HepG2 (cell line): ENCODE results near the gene CHD2. TPM values are rescaled to one million over a fixed set of nuclear protein-coding genes. Genes with fewer than 3 reads are reported as not detected.

ENCODE experiments used
- ASH2L ChIP-seq: fragments of 300-600, 200-600 bp; sonication (generic); IDR thresholded peaks from 2 replicates; pipeline ENCODE4 v1.7.0; 2017; ENCODE audit warnings: low read depth, mild to moderate bottlenecking, moderate library complexity, mixed read lengths, low read length; ENCODE audit not compliant: insufficient read length
- CC2D1A ChIP-seq: sonication (generic); formaldehyde crosslinking; IDR thresholded peaks from 2 replicates; pipeline ENCODE4 v1.8.1; 2023; ENCODE audit warnings: mild to moderate bottlenecking, missing genetic modification reagents
- GZF1 ChIP-seq: sonication (generic); formaldehyde crosslinking; IDR thresholded peaks from 2 replicates; pipeline ENCODE4 v1.5.1; 2020; ENCODE audit warnings: mild to moderate bottlenecking, missing genetic modification reagents
- HNRNPUL1 ChIP-seq: fragments of 200-400 bp; formaldehyde crosslinking; IDR thresholded peaks from 2 replicates; pipeline ENCODE4 v1.6.1; 2017; ENCODE audit warnings: low read depth, mild to moderate bottlenecking, low read length, moderate library complexity
- JUNB ChIP-seq: sonication (generic); formaldehyde crosslinking; IDR thresholded peaks from 2 replicates; pipeline ENCODE4 v1.8.0; 2022; ENCODE audit warnings: missing genetic modification reagents, mild to moderate bottlenecking, borderline replicate concordance
- KMT2A ChIP-seq: sonication (generic); formaldehyde crosslinking; IDR thresholded peaks from 2 replicates; pipeline ENCODE4 v1.4.0; 2020; ENCODE audit warnings: missing genetic modification reagents
- MEF2D ChIP-seq: sonication (generic); formaldehyde crosslinking; IDR thresholded peaks from 2 replicates; pipeline ENCODE4 v1.5.1; 2020; ENCODE audit warnings: mild to moderate bottlenecking, missing genetic modification reagents
- NCOA5 ChIP-seq: sonication (generic); formaldehyde crosslinking; IDR thresholded peaks from 2 replicates; pipeline ENCODE4 v1.4.0; 2020; ENCODE audit warnings: missing genetic modification reagents
- NKX3-1 ChIP-seq: sonication (generic); formaldehyde crosslinking; IDR thresholded peaks from 2 replicates; pipeline ENCODE4 v1.5.0; 2020; ENCODE audit warnings: missing genetic modification reagents
- SOX5 ChIP-seq: IDR thresholded peaks from 2 replicates; pipeline ENCODE4 v1.6.1; 2016; ENCODE audit warnings: borderline replicate concordance
- ZMAT3 ChIP-seq: sonication (generic); formaldehyde crosslinking; conservative IDR thresholded peaks from 2 replicates; pipeline ENCODE4 v1.7.0; 2021; ENCODE audit warnings: missing genetic modification reagents
- ZNF225 ChIP-seq: sonication (generic); formaldehyde crosslinking; IDR thresholded peaks from 2 replicates; pipeline ENCODE4 v1.4.0; 2020; ENCODE audit warnings: mild to moderate bottlenecking, missing genetic modification reagents
- ZNF33A ChIP-seq: sonication (generic); formaldehyde crosslinking; IDR thresholded peaks from 2 replicates; pipeline ENCODE4 v1.5.1; 2020; ENCODE audit warnings: missing genetic modification reagents, mild to moderate bottlenecking, moderate library complexity, borderline replicate concordance
- polyA plus RNA-seq, 8 experiments: library from polyadenylated mRNA; depleted of rRNA in 3 of 8; stranded (reverse) in 7 of 8; unstranded in 1 of 8; fragments of >200 nt; fragmentation: Illumina TruSeq in 4 of 8; extraction: Trizol in 4 of 8; gene quantifications; 2 replicates each; pipeline versions ENCODE4 v1.2.1 to v1.2.3, GENCODE V29; 2011 to 2016; ENCODE audit warnings: low read depth in 4 of 8, missing spikeins in 1 of 8, mixed read lengths in 1 of 8; ENCODE audit not compliant: insufficient read depth in 1 of 8
- total RNA-seq, 5 experiments: library from RNA; depleted of rRNA; stranded (reverse); fragments of >200 nt; fragmentation: Illumina TruSeq; extraction: Trizol; gene quantifications; 2 replicates each; pipeline ENCODE4 v1.2.3, GENCODE V29; 2016; ENCODE audit warnings: low read depth in 1 of 5
- TF ChIP-seq, protein P1 (sequence below): sonication (generic); formaldehyde crosslinking; IDR thresholded peaks from 2 replicates; pipeline ENCODE4 v1.4.0; 2020; ENCODE audit warnings: mild to moderate bottlenecking, missing genetic modification reagents
- TF ChIP-seq, protein P2 (sequence below): IDR thresholded peaks from 2 replicates; pipeline ENCODE4 v1.6.1; 2012; ENCODE audit warnings: low read depth, low read length, improper control_type of control experiment
- TF ChIP-seq, protein P3 (sequence below): sonication (generic); formaldehyde crosslinking; conservative IDR thresholded peaks from 2 replicates; pipeline ENCODE4 v1.8.0; 2022; ENCODE audit warnings: low read depth, missing genetic modification reagents
- TF ChIP-seq, protein P4 (sequence below): sonication (generic); formaldehyde crosslinking; IDR thresholded peaks from 2 replicates; pipeline ENCODE4 v1.4.0; 2020; ENCODE audit warnings: missing genetic modification reagents, borderline replicate concordance
- TF ChIP-seq, protein P5 (sequence below): fragments of 450-650 bp; IDR thresholded peaks from 2 replicates; pipeline ENCODE4 v1.6.1; 2017; ENCODE audit warnings: mild to moderate bottlenecking

Gene CHD2
- total and polyA plus RNA-seq, 2 of the 13 experiments (the other 11 are each of a cell fraction or from before 2014, with no cell fraction given), result 54.0 to 54.1 TPM

DNA sequence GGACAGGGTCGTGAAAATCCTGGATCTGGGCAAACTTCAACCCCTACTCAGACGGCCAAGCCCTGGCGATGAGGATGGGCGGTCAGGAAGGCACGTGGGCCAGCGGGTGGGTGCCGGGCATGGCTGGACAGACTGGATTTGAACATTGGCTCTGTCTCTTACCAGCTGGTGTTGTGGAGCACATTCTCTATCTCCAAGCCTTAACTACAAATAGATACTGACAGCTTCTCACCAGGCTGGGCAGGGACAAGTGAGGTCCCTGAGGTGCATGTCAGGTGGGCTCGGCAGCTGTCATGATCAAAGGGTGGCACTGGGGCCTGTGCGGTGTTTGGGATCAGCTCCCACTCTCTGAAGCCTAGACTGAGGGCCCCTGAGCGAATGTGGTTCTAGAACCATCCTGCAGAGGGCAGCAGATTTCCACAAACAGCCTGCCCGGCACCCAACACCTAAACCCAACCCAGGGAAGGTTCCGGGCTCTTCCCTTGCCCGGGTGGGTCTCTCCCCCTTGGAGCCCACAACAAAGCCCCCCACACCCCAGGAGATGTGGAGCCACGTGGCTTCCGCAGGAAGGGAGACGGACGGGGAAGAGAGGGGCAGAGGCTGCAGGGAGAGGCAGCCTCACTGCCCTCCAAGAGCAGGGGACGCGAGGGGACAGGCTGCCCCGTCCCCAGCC is 130.4 kb downstream of the CHD2 start (continued):
- TF ChIP-seq, protein P1, sequence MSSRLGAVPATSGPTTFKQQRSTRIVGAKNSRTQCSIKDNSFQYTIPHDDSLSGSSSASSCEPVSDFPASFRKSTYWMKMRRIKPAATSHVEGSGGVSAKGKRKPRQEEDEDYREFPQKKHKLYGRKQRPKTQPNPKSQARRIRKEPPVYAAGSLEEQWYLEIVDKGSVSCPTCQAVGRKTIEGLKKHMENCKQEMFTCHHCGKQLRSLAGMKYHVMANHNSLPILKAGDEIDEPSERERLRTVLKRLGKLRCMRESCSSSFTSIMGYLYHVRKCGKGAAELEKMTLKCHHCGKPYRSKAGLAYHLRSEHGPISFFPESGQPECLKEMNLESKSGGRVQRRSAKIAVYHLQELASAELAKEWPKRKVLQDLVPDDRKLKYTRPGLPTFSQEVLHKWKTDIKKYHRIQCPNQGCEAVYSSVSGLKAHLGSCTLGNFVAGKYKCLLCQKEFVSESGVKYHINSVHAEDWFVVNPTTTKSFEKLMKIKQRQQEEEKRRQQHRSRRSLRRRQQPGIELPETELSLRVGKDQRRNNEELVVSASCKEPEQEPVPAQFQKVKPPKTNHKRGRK (CRISPR knock-in tag), result no peak
- TF ChIP-seq, protein P2, sequence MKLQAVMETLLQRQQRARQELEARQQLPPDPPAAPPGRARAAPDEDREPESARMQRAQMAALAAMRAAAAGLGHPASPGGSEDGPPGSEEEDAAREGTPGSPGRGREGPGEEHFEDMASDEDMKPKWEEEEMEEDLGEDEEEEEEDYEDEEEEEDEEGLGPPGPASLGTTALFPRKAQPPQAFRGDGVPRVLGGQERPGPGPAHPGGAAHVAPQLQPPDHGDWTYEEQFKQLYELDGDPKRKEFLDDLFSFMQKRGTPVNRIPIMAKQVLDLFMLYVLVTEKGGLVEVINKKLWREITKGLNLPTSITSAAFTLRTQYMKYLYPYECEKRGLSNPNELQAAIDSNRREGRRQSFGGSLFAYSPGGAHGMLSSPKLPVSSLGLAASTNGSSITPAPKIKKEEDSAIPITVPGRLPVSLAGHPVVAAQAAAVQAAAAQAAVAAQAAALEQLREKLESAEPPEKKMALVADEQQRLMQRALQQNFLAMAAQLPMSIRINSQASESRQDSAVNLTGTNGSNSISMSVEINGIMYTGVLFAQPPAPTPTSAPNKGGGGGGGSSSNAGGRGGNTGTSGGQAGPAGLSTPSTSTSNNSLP, result no peak
- no peak for TF ChIP-seq KMT2A (CRISPR knock-in tag)
- no peak for TF ChIP-seq ASH2L
- no peak for TF ChIP-seq HNRNPUL1
- TF ChIP-seq ZNF225 (CRISPR knock-in tag), result no peak
- TF ChIP-seq, protein P3, sequence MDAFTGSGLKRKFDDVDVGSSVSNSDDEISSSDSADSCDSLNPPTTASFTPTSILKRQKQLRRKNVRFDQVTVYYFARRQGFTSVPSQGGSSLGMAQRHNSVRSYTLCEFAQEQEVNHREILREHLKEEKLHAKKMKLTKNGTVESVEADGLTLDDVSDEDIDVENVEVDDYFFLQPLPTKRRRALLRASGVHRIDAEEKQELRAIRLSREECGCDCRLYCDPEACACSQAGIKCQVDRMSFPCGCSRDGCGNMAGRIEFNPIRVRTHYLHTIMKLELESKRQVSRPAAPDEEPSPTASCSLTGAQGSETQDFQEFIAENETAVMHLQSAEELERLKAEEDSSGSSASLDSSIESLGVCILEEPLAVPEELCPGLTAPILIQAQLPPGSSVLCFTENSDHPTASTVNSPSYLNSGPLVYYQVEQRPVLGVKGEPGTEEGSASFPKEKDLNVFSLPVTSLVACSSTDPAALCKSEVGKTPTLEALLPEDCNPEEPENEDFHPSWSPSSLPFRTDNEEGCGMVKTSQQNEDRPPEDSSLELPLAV (CRISPR knock-in tag), result no peak
- TF ChIP-seq, protein P4, sequence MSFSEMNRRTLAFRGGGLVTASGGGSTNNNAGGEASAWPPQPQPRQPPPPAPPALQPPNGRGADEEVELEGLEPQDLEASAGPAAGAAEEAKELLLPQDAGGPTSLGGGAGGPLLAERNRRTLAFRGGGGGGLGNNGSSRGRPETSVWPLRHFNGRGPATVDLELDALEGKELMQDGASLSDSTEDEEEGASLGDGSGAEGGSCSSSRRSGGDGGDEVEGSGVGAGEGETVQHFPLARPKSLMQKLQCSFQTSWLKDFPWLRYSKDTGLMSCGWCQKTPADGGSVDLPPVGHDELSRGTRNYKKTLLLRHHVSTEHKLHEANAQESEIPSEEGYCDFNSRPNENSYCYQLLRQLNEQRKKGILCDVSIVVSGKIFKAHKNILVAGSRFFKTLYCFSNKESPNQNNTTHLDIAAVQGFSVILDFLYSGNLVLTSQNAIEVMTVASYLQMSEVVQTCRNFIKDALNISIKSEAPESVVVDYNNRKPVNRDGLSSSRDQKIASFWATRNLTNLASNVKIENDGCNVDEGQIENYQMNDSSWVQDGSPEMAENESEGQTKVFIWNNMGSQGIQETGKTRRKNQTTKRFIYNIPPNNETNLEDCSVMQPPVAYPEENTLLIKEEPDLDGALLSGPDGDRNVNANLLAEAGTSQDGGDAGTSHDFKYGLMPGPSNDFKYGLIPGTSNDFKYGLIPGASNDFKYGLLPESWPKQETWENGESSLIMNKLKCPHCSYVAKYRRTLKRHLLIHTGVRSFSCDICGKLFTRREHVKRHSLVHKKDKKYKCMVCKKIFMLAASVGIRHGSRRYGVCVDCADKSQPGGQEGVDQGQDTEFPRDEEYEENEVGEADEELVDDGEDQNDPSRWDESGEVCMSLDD, result no peak
- TF ChIP-seq CC2D1A (CRISPR knock-in tag), result no peak
- TF ChIP-seq, protein P5, sequence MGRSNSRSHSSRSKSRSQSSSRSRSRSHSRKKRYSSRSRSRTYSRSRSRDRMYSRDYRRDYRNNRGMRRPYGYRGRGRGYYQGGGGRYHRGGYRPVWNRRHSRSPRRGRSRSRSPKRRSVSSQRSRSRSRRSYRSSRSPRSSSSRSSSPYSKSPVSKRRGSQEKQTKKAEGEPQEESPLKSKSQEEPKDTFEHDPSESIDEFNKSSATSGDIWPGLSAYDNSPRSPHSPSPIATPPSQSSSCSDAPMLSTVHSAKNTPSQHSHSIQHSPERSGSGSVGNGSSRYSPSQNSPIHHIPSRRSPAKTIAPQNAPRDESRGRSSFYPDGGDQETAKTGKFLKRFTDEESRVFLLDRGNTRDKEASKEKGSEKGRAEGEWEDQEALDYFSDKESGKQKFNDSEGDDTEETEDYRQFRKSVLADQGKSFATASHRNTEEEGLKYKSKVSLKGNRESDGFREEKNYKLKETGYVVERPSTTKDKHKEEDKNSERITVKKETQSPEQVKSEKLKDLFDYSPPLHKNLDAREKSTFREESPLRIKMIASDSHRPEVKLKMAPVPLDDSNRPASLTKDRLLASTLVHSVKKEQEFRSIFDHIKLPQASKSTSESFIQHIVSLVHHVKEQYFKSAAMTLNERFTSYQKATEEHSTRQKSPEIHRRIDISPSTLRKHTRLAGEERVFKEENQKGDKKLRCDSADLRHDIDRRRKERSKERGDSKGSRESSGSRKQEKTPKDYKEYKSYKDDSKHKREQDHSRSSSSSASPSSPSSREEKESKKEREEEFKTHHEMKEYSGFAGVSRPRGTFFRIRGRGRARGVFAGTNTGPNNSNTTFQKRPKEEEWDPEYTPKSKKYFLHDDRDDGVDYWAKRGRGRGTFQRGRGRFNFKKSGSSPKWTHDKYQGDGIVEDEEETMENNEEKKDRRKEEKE, result no peak
- no peak for TF ChIP-seq ZNF33A (CRISPR knock-in tag)
- TF ChIP-seq SOX5 (CRISPR knock-in tag), result no peak
- TF ChIP-seq NKX3-1, result no peak
- TF ChIP-seq GZF1 (CRISPR knock-in tag), result no peak
- no peak for TF ChIP-seq MEF2D (CRISPR knock-in tag)
- TF ChIP-seq ZMAT3 (CRISPR knock-in tag), result 0 out of 2 replicates have a peak, but pooled peaks have one; percentile 66
- TF ChIP-seq NCOA5 (CRISPR knock-in tag), result no peak
- no peak for TF ChIP-seq JUNB (CRISPR knock-in tag)
